GM21423 (cell line): ENCODE measurements around the gene HYAL3.
"Not testable (repeated sequence)": the region's sequence is repeated elsewhere in the genome, so short reads cannot be mapped to it uniquely, and the experiment has no call there.

Source experiments
- ATAC-seq: cut with Tn5 transposase; IDR thresholded peaks from one replicate; pipeline ENCODE4 v1.9.1; 2021; ENCODE audit warnings: mild to moderate bottlenecking, moderate library complexity; ENCODE audit not compliant: unreplicated experiment

HYAL3 gene

DNA sequence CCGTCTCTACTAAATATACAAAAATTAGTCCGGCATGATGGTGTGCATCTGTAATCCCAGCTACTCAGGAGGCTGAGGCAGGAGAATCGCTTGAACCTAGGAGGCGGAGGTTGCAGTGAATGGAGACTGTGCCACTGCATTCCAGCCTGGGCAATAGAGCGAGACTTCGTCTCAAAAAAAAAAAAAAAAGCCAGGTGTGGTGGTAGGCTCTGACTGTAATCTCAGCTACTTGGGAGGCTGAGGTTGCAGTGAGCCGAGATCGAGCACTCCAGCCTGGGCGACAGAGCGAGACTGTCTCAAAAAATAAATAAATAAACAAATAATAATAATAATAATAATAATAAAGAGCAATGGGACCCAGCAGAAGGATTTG is 26.7 kb downstream of the HYAL3 start:
- not testable (repeated sequence) for ATAC-seq

DNA sequence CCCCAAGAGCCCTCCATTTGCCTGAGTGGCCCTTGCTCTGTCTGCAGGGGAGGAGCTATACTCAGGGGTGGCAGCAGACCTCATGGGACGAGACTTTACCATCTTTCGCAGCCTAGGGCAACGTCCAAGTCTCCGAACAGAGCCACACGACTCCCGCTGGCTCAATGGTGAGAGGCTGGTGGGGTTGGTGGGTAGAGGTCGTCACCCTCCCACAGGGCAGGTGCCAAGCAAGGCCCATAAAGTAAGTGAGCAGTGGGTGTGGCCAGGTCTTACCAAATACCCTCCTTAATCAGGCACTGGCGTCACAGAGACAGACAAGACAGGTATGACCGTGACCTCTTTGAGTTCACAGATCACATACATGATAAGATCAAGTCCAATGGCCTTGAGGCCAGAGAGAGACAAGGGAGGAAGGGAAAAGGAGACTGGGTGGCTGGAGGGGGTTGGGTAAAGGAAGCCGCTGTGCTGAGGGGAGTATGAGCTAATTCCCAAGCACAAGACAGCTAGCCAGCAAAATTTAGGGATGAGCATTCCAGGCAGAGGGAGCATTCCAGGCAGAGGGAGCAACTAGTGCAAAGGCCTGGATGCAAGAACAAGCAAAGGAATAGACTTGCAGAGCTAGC is 27.8 kb downstream of the HYAL3 start:
- ATAC-seq: no peak

DNA sequence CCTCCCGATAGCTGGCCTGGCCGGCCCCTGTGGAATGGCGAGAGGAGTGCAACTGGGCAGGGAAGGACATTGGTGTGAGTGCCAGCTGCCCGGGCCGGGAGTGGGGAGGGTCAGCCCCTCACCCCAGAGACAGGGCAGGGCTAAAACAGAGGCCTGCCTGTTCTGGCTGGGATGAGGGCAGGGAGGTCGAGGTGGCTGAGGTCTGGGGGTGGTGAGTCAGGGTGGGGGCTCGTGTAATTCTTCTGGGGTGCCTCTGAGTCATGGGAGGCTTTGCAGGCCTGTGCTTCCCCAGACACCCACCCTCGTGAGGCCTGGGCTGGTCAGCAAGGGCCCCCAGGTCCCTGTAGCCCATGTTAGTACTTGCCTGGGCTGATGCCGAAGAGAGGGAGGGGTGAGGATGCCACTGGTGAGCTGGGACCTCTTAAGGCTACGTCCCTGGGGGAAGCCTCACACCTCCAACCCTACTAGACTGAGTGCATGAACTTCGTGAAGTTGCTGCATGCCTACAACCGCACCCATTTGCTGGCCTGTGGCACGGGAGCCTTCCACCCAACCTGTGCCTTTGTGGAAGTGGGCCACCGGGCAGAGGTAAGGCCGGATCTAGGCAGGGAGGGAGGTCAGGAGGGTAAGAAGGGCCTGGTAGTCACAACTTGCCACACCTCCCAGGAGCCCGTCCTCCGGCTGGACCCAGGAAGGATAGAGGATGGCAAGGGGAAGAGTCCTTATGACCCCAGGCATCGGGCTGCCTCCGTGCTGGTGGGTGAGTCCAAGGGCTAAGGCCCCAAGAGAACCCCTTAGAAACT is 28.6 kb downstream of the HYAL3 start:
- ATAC-seq: no peak

DNA sequence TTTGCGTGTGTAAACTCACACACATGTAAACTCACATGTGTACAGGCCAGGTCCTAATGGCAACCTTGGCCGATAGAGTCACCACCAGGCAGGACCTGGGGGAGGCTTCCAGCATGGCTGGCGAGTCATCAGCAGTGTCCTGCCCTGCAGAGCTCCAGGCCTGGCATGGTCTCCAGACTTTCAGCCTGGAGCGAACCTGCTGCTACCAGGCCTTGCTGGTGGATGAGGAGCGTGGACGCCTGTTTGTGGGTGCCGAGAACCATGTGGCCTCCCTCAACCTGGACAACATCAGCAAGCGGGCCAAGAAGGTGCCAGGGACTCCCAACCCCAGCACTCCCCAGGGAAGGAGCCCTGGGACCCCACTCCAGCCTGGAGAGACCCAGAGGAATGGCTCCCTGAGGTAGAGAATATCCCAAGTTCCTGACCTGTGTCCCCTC is 29.2 kb downstream of the HYAL3 start:
- no peak for ATAC-seq

DNA sequence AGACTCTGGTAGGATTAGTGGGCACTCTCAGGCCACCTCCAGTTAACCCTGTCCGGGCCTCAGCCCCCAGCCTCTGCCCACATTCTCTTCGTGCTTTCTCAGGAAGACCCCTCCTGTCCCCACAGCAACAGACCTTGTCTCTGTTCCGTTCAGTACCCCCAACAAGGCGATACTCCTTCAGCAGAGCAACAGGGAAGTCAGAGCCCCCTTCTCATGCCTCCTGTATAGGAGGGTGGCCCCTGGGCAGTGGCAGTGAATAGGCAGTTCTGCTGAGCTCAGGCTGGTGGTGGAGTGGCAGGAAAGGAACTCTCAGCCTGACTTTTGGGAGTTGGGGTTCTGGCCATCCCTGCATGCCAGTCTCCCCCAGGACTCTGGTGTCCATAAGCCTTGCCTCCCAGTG is 29.7 kb downstream of the HYAL3 start:
- ATAC-seq: no peak

DNA sequence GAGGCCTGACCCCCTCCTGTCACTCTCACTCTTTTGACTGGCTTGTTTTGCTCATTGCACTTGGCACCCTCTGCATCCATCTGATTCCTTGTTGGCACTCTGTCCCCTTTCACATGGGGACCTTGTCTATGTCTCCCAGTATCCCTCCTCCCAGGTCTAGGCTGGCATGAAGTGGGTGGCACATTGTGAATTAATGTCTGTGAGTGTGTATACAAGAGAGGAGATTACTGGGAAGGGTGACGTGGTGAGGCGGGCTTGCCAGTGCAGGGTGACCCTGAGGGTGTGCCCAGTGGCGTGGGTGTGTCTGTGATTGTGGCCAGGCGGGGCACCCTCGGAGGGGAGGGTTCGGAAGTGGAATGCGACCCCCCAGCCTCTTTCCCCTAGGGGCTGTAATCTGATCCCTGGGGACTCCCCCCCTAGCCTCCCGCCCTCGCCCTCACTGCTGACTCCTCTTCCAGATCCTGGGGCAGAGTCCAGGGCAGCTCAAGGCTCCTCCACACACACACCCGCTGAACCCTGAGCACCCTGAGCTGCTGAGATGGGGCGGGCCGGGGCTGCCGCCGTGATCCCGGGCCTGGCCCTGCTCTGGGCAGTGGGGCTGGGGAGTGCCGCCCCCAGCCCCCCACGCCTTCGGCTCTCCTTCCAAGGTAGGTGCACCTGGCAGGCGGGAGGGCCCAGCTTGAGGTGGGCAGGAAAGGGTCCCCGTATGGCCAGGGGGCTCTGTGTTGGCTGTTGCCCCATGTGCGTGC is 30.3 kb downstream of the HYAL3 start, which contains the start of gene SEMA3B:
Gene SEMA3B, plus strand, starts transcription at position 445 of the 749 bp plus-strand sequence. Its CDS starts 94 bp downstream, at position 539.
- no peak for ATAC-seq

DNA sequence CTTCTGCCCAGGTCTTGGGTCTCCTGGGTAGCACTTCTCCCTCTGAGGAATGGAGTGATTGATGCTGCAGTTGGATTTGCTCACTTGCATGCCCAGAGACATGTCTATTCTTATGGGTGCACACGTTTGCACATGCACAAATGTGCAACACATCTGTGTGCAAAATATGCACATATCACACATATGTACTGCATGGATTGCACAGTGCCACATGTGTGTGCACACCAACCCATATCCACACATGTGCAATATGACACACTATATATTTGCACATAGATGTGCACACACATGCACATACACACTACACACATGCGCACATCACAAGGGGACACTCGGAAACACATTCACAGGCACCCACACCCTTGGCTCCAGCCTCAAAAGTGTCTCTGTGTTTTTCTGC is 30.9 kb downstream of the HYAL3 start:
- no peak for ATAC-seq

DNA sequence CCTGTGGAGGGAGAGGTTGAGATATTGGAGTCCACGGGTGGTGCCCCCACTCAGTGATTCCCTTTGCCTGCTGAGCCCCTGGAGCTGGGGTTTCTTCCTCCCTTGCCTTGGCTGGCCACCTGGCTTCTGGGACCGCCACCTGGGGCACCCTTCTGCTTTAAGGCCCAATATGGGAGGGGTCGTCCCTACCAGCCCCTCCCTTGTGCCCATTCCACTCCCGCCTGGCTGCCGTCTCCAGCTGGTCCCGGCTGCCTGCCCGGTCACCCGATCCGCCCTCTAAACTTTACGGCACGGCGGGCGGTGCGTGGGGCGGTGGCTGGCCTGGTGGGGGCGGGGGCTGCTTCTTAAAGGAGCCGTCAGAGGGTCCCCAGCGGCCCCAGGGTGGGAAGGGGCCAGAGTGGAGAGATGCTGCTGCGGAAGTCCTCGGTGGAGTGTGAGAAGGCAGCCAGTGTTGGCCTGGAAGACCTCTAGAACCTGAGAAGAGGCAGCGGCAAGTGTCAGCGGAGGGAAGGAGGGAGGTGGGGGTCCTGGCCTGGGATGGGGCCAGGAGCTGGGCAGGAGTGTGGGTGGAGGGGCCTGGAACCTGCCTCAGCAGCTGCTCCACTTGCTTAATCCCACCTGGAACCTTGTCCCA is 31.8 kb downstream of the HYAL3 start:
- no peak for ATAC-seq

DNA sequence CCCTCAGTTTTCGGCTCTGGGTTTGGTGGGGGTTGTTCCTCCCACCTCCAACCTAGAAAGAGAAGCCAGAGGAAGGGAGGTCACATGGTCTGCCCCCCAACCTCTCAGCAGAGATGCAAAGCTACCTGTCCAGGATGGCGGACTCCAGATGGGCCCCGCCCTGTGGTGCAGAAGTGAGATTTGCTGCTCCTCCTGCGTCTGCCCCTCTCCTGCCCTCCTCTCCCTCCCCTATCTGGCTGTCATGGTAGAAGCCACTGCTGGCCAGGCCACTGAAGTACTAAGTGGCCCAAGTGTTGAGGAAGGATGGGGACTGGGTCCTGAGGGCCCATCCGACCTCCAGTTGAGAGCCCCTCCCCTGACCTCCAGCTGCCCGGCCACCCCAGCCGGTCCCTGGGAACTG is 32.4 kb downstream of the HYAL3 start:
- no peak for ATAC-seq

DNA sequence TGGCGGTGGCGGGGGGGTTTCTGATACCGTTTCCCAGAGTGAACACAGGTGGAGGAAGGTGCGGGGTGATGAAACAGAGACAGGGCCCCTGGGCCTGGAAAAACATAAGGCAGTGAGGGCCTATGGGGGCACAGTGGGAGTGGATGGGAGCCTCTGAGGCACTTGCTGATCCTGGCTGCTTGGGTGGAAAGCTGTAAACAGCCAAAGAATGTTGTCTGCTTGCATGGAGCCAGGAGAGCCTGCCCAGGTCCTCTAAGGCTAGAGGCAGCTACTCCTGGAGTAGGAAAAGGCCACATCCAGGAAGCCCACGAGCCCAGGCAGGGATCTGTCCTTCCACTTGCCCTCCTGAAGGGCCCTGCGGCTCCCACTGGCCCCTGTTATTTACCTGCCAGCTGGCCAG is 33.2 kb downstream of the HYAL3 start:
- no peak for ATAC-seq

DNA sequence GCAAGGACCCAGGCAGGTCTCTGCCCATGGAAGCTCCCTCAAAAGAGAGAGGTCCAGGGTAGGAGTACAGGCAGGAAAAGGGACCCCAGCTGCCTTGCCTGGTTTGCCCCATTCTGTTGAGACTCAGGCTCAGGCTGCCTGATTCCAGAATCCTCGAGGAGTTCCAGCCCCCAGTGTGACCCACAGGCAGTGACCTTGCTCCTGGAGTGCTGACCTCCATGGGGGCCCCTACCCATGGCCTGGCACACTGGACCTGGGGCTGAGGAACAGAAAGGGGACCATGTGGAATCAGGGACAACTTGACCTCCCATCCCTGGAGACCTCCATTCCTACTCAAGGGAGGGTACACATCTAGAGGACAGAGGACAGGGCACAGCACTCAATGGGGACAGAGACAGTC is 33.6 kb downstream of the HYAL3 start:
- no peak for ATAC-seq

DNA sequence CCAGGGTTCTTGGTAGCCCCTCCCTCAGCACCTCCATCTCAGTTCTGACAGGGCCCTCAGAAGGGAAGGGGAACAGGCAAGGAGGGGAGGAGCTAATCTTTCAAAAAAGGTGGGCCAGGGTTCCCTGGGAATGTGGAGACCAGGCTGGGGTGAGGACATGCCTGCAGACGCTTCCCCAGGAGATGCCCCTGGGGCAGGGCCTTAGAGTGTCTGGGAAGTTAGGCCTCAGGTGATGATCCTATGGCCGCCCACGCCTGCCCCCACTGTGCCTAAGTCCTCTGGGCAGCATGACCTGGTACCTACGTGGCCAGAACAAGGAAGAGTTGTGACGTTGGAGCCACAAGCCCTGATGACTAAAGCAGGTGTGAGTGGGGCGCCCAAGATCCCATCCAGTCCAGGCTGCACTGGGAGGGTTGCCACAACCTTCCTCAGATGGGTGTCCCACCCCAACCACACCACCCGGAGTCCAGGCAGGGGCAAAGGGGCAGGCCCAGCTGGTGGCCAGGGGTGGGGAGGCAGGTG is 34.2 kb downstream of the HYAL3 start:
- ATAC-seq: no peak

DNA sequence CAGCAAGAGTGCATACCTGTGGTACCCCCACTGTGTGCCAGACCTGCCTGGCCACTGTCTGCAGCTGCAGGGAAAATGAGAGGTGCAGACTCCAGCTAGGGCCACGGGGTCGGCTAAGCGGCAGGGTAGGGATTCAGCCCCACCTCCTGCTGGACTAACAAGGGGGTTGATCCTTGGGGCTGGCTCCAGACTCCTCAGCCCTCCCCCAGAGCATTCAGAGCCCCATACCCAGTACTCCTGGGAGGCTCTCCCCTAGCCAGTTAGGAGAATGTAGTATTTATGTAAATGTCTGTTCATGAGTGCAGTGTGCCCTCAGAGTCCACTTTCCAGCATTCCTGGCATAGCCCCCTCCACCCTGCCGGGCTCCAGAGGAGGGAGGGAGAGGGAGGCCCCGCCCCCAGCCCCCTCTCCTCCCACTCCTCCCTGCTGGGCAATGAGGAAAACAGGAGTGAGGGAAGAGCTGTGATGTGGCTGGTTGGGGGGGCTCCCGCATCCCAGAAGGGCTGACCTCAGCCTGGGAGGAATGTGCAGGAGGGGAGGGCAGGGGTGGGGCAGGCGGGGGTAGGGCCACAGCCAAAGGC is 34.7 kb downstream of the HYAL3 start:
- no peak for ATAC-seq

DNA sequence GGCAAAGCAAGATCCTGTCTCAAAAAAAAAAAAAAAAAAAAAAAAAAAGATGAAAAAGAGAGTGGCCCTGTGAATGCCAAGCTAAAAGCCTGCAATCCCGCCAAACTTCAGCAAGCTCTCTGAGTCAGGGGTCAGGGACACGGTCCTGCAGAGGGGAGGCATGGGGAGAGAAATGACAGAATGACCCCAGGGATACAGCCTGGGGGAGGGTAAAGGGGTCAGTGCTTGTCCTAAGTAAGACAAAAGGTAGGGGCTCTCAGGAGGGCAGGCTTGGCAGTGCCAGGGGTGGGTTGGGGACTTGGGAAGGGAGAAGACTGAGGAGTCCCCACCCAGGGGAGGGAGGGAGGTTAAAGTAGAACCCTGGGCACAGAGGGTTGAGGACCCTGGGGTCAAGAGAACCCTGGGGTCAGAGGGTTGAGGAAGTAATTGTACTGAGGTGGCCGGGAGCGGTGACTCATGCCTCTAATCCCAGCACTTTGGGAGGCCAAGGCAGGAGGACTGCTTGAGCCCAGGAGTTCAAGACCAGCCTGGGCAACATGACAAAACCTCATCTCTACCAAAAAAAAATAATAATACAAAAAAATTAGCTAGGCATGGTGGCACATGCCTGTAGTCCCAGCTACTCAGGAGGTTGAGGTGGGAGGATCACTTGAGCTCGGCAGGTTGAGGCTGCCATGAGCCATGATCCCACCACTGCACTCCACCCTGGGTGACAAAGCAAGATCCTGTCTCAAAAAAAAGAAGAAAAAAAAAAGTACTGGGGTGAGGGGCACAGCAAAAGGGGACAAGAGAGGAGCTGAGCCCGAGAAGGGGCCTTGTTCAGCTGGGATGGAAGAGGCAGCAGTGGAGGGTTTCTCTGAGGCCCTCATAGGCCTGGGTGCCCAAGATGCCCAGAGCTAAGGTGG is 35.5 kb downstream of the HYAL3 start:
- no peak for ATAC-seq

DNA sequence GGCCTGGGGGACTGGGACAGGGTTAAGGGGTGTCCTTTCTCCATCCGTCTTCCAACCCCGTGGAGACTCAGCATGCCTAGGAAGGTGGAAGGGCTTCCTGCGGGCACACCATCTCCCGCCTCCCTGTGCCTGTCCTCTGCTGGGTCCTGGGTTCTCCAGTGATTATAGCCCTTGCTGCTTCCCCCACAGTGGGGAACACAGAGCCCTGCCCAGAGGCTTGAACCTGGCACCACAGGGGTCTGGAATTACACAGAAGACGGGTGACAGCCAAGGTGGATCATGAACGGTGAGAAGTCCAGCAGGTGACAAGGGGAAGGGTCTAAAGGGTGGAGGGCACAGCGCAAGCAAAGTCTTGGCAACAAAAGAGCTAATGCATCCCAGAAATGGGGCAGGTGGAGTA is 36.4 kb downstream of the HYAL3 start:
- no peak for ATAC-seq

DNA sequence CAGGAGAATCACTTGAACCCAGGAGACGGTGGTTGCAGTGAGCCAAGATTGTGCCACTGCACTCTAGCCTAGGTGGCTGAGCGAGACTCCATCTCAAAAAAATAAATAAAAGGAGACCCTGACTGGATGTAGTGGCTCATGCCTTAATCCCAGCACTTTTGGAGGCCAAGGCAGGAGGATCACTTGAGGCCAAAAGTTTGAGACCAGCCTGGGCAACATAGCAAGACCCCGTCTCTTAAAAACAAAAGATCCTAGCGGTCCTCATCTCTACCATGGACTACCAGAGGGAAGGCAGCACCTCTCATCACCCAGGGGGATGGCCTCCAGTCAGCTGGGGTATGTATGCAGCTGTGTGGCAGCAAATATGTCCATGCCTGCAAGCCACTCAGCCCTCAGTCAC is 37.0 kb downstream of the HYAL3 start:
- ATAC-seq: not testable (repeated sequence)

DNA sequence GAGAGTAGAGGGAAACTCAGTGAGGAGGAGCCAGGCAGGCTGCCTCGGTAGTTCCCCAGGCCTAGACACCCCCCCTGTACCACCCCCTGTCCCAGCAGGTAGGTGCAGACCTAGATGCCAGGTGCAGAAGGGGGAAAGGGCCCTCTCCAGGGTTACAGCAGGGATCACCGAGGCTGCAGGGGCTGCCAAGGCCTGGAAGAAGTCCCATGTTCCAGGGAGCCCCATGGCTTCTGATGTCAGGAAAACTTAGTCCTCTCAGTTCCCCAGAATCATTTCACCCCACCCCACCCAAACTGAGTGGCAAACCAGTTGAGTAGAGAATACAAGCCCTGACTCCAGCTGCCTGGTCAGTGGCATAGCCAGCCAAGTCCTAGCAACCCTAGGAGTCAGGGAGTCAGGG is 37.7 kb downstream of the HYAL3 start:
- no peak for ATAC-seq

DNA sequence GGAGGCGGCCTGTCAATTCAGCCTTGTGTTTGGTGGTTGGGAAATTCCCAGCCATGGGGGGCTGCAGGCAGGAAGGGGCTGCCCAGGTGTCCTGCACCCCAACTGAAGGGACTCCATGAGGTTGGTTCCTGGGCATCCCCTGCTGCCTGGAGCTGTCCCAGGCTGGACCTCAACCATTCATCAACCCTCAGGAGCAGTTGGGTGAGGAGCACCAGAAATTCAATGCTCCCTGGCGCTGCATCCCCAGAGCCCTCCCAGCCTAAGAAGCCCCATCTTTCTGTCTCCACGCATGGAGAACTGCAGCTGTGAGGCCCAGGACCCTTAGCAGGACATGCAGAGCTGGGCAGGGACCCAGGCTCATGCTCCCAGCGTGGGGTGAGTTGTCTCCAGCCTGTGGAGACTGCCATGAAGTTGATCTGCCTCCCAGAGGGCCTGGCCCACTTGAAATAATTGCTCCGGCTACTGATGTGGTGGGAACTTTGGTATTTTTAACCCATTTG is 38.2 kb downstream of the HYAL3 start:
- ATAC-seq: no peak
